ENCODE measurements around the gene NME7.

The NME7 gene

GRCh38 chr1:169121146-169121923 is 246.3 kb downstream of the NME7 start:
- no peak for DNase-seq

GRCh38 chr1:169120066-169120465 is 247.5 kb downstream of the NME7 start:
- DNase-seq, result no peak

- DNase-seq, result no peak
Observed at GRCh38 chr1:169119405-169119804, 248.2 kb downstream of the NME7 start.

- DNase-seq, result no peak
Observed at GRCh38 chr1:169118227-169118626, 249.4 kb downstream of the NME7 start.

GRCh38 chr1:169117599-169117998 is 250.0 kb downstream of the NME7 start:
- DNase-seq, result no peak

GRCh38 chr1:169117014-169117413 is 250.6 kb downstream of the NME7 start:
- no peak for DNase-seq

- DNase-seq, result no peak
Observed at GRCh38 chr1:169115891-169116585, 251.6 kb downstream of the NME7 start.

- DNase-seq, result no peak
Observed at GRCh38 chr1:169113613-169114119, 253.9 kb downstream of the NME7 start.

- DNase-seq, result no peak
Observed at GRCh38 chr1:169112241-169112640, 255.4 kb downstream of the NME7 start.

GRCh38 chr1:169111472-169111871 is 256.1 kb downstream of the NME7 start:
- DNase-seq, result no peak

- no peak for DNase-seq
Observed at GRCh38 chr1:169110689-169111447, 256.7 kb downstream of the NME7 start.

GRCh38 chr1:169110236-169110635 is 257.4 kb downstream of the NME7 start:
- no peak for DNase-seq

GRCh38 chr1:169109561-169110134 is 257.9 kb downstream of the NME7 start:
- peak; percentile 26 for DNase-seq

- DNase-seq, result peak; percentile 36
Observed at GRCh38 chr1:169108863-169109560, 258.6 kb downstream of the NME7 start.

- no peak for DNase-seq
Observed at GRCh38 chr1:169108223-169108622, 259.4 kb downstream of the NME7 start.

- no peak for DNase-seq
Observed at GRCh38 chr1:169107603-169108208, 259.9 kb downstream of the NME7 start.

- DNase-seq, result no peak
Observed at GRCh38 chr1:169106921-169107602, 260.5 kb downstream of the NME7 start.

GRCh38 chr1:169106095-169106920 is 261.3 kb downstream of the NME7 start, which contains the start of gene ATP1B1:
Gene ATP1B1 (plus strand): TSS chr1:169106690. CDS start chr1:169106830, 140 bp downstream.
- peak; percentile 93 for DNase-seq

- DNase-seq, result peak; percentile 93
Observed at GRCh38 chr1:169105434-169106094, 262.0 kb downstream of the NME7 start.

GRCh38 chr1:169105087-169105433 is 262.5 kb downstream of the NME7 start:
- DNase-seq, result no peak

Measured in NCI-H510A (cell line).